ENCODE measurements around the gene ANAPC5. TPM values are rescaled to one million over a fixed set of nuclear protein-coding genes. Genes with fewer than 3 reads are reported as not detected.

Gene ANAPC5
- total RNA-seq, 1 experiment from 2014 or later, result 116 TPM

GRCh38 chr12:121295116-121295745, 57.0 kb downstream of the ANAPC5 start:
- H3K36me3 Mint-ChIP-seq, result peaks cover 7% of the 10 kb centered on the region; the same call in 1 of the 2 replicates
- DNase-seq (ENCODE audit: low spot score) (no peak), ATAC-seq (peak; percentile 7)
- H3K4me3 Mint-ChIP-seq, result peak overlapping the region; percentile 88
- ChIA-PET POLR2A (no interaction called here), CTCF (interaction anchor here (1.0 to 2.1 kb wide), 4 partner anchors 56 to 498 kb away, joined by 3 to 9 read pairs (median 4); partner anchors contain the start of gene RHOF)
- no peak overlapping the region for H3K27ac Mint-ChIP-seq
- no peaks in the 10 kb centered on the region for H3K9me3 Mint-ChIP-seq
- H3K4me1 Mint-ChIP-seq, result peaks cover 5% of the 10 kb centered on the region
- H3K27me3 Mint-ChIP-seq (ENCODE audit: low read depth), result no peaks in the 10 kb centered on the region
- no peak for TF ChIP-seq ZNF219 (CRISPR knock-in tag; IDR thresholded peaks at IDR 0.05; ENCODE audit: borderline replicate concordance)
- TF ChIP-seq E2F1 (CRISPR knock-in tag; IDR thresholded peaks at IDR 0.05), result no peak
- no peak for TF ChIP-seq ARID4B (CRISPR knock-in tag; IDR thresholded peaks at IDR 0.05; ENCODE audit: borderline replicate concordance)
- TF ChIP-seq PRDM15 (CRISPR knock-in tag; IDR thresholded peaks at IDR 0.05), result peak; percentile 89
- no peak for TF ChIP-seq NFATC4 (CRISPR knock-in tag; IDR thresholded peaks at IDR 0.05)

- DNase-seq (ENCODE audit: low spot score) (no peak), ATAC-seq (no peak)
- no peak overlapping the region for H3K27ac Mint-ChIP-seq
- ChIA-PET CTCF (no interaction called here), POLR2A (interaction anchor here (0.6 kb wide), 1 partner anchor 76 kb away, joined by 7 read pairs; no protein-coding TSS in a partner anchor)
- peaks cover 11% of the 10 kb centered on the region for H3K4me1 Mint-ChIP-seq
- no peak overlapping the region for H3K4me3 Mint-ChIP-seq
- H3K27me3 Mint-ChIP-seq (ENCODE audit: low read depth), result no peaks in the 10 kb centered on the region
- H3K9me3 Mint-ChIP-seq, result no peaks in the 10 kb centered on the region
- H3K36me3 Mint-ChIP-seq, result peaks cover 7% of the 10 kb centered on the region; the same call in 1 of the 2 replicates
- no peak for TF ChIP-seq RORB (CRISPR knock-in tag; IDR thresholded peaks at IDR 0.05)
- no peak for TF ChIP-seq NR3C1 (CRISPR knock-in tag; conservative IDR thresholded peaks at IDR 0.05; ENCODE audit: low read depth)
- no peak for TF ChIP-seq FOXJ3 (CRISPR knock-in tag; IDR thresholded peaks at IDR 0.05; ENCODE audit: borderline replicate concordance)
- no peak for TF ChIP-seq ZNF121 (CRISPR knock-in tag; IDR thresholded peaks at IDR 0.05)
- TF ChIP-seq E2F4 (CRISPR knock-in tag; IDR thresholded peaks at IDR 0.05; ENCODE audit: borderline replicate concordance, low read depth), result no peak
- no peak for TF ChIP-seq ZNF512 (CRISPR knock-in tag; IDR thresholded peaks at IDR 0.05; ENCODE audit: borderline replicate concordance)
- TF ChIP-seq E2F5 (CRISPR knock-in tag; IDR thresholded peaks at IDR 0.05), result no peak
- TF ChIP-seq ARID4B (CRISPR knock-in tag; IDR thresholded peaks at IDR 0.05; ENCODE audit: borderline replicate concordance), result no peak
- no peak for TF ChIP-seq TCF7 (CRISPR knock-in tag; IDR thresholded peaks at IDR 0.05; ENCODE audit: low read depth)
- no peak for TF ChIP-seq SP1 (CRISPR knock-in tag; conservative IDR thresholded peaks at IDR 0.05)
Observed at GRCh38 chr12:121294151-121294889, 57.9 kb downstream of the ANAPC5 start.
